HG03280 (cell line): Measurements from ENCODE around the gene FSTL5.
"Not testable (repeated sequence)": the region's sequence is repeated elsewhere in the genome, so short reads cannot be mapped to it uniquely, and the experiment has no call there.

Source experiments
- ATAC-seq: cut with Tn5 transposase; IDR thresholded peaks from one replicate; pipeline ENCODE4 v1.9.1; 2021; ENCODE audit warnings: mild to moderate bottlenecking, moderate library complexity; ENCODE audit not compliant: unreplicated experiment

The FSTL5 gene

DNA sequence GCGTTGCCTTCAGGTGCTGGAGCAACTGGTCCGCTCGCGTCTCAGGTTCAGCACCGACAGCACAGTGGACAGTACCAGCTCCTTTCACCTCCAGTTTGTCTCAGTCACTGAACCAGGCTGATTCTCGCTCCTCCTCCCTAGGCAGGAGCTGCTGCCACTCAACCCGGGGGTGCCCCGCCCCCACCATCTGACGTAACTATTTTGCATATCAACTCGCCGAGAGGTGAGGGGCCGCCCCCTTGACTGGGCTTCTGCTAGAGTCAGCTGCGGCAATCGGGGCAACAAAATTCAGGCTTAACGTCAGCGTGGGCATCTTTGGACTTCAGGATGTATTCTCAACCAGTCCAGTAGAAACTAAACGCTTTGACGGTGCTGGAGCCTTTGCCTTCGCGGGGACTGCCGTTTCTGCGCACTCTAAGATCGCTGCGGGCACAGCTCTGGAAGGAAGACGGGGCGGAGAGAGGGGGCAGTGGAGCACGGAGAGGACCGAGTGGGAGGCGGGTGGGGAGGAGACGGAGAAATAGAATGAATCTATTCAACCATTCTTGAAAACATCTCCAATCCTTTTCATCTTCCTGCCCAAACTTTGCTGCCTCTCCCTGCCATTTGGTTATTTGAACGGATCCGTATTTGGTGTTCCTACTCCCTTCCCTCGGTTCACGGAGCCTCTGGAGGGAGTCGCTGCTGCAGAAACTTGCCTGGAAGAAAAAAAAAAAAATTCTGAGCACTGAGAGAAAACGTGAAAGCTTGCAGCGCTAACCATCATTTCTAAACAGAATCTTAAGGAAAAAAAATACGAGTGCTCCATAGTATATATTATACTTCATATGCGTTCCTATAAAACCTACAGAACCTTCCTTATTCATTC, at the start of gene FSTL5:
TSS of gene FSTL5 (minus strand) at position 109 of the 868 bp plus-strand sequence. CDS start 52,604 bp downstream, outside the sequence.
- peak; percentile 82 for ATAC-seq

DNA sequence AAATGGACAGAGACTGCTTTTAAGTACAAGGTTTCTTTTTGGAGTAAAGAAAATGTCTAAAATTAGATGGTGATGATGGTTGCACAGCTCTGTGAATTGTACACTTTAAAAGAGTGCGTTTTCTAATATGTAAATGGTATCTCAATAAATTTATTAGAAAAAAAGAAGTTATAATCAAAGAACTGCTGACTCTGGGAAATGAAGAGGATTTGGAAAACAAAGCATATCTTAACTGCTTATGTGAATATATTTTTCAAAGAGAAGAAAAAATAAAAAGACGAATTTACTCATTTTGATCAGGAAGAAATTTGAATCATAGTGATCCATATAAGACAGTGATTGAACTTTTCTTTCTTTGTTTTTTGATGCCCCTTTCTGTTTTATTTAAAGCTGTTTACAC, 45.9 kb upstream of the FSTL5 start:
- ATAC-seq = no peak

DNA sequence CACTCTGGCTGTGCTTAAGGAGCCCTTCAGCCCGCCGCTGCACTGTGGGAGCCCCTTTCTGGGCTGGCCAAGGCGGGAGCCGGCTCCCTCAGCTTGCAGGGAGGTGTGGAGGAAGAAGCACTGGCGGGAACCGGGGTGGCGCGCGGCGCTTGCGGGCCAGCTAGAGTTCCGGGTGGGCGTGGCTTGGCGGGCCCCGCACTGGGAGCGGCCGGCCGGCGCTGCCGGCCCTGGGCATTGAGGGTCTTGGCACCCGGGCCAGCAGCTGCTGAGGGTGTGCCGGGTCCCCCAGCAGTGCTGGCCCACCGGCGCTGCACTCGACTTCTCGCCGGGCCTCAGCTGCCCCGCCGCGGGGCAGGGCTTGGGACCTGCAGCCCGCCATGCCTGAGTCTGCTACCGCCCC, 39.7 kb upstream of the FSTL5 start:
- not testable (repeated sequence) for ATAC-seq

DNA sequence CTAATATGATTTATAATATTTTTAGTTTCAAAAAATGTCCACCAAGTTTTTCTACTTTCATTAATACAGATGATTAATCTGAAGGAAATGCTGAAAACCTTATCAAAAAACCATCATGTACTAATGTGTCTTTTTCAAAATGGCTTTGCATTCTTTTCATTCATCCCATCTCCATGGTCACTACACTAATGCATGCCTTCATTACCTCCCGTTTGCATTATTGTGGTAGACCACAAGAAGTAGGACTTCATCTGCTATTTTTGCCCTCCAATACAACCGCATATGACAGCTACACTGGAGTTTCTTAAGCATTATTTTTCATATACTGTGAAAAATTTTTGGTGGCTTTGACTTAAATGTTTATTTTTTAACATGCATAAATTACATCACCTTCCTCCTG, 37.9 kb upstream of the FSTL5 start:
- ATAC-seq = no peak

DNA sequence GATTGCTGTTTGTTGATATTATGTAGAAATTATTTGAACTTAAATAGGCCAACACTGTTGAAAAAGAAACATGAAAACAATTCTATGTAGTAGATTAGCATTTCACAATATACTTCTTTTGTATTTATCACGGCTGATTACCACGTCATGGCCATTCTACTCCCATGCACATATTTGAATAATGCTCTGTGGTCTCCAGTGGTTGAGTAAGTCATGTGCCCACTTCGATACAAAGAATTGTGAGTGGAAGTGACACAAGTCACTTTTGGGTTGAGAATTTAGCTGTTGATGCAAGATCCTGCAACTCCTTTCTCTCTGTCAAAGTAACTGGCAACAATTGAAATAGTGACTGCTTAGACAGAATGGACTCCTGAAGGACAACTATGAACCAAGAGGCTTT, 6.7 kb upstream of the FSTL5 start:
- ATAC-seq = no peak

DNA sequence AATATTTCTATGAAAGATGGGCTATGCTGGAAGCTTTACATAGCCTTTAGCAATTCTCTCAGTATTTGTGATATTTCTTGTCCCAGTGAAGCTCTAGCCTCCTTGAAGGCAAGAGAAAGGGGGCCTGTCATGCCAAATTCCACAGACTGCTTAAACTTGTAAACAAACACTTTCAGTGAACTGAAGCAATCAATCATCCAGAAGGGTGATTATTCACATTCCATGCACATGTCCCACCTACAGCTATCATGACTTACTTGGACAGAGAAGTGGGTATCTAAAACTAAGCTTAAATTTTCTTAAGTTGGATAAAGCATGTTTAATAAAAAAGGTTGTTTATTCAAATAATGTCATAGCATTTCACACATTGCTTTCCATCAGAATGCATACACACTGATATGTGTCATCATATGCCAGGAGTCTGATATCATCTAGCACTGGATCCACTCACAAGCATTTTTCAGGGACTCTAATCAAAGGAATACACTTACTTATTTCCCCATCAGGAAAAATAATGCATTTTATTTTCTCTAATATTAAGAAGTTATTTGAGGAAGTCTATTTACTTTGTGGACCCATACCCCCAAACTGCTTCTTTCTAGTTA, 1.2 kb upstream of the FSTL5 start:
- ATAC-seq = no peak

DNA sequence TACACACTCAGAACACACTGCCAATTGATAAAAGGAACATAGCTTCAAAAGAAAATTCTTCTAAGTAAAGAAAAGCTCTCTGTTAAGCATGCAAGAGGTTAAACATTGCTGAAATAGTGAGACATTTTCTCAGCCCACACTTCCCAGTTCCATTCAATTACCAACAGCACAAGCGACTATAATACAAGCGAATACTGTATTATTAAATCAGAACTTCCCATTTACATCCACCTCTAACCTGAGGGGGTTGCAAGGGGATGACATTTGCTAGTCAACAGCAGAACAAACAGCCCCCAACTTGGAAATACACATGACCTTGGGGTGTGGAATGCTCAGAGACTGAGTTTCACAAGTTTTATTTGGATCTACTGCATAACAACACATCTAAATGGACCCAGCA, 1.1 kb downstream of the FSTL5 start:
- ATAC-seq = no peak

DNA sequence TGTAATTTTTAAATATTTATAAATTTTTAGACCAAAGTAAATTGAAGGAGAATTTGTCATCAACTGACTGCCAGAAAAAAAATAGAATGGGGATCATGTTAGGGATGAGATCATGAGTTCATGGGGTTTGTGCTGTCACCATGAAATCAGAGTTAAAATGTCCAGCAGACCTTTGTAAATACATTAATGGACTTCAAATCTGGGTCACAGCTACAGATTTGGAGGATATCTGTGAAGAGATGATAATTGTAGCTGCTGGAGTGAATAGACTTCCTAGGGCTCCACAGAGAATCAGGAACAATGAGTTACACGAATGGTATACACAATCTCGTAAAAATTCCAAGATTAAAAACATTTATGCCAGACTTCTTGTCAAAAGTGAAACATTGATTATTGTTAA, 6.6 kb downstream of the FSTL5 start:
- no peak for ATAC-seq

DNA sequence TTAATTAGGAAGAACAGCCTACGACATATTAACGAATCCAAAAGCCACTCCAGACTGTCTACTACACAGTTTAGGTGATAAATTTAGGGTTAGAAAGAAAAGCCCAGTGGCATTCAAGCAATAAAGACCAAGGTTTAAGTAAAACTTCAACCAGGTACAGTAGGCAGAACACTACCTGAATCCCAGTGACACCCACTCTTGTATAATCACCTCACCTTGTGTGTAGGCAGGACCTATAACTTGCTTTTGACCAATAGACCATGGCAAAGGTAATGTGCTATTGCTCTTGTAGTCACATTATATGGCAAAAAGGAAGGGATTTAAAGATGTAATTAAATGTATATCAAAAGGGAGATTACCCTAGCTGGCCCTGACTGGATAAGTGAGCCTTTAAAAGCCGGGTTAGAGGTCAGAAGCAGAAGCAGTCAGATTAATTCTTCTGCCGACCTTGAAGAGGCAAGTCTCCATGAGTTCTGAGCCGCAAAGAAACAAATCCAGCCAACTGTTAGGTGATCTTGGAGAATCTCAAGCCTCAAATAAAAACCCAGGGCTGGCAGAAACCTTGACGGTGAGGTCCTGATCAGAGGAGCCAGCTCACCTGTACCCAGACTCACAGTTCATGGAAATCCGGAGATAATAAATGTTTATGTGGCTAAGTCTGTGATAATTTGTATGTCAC, 8.8 kb downstream of the FSTL5 start:
- ATAC-seq = no peak

DNA sequence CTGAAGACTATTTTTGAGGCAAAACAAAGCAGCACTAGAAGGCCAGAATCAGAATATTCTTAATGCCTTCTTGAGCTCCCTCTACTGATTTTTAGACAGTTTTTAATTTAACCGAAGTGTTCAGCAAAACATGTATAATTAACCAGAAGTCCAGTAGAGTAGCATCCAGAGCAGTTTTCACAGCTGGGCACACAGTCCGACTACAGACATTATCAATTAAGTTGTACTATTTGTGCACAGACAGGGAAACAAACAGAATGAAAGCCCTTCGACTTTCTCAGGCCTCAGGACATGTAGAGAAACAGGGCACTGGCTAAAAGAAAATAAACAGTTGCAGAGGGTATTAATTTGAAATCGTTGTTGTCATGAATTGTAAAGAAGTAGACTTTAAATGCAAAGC, 11.9 kb downstream of the FSTL5 start:
- no peak for ATAC-seq

DNA sequence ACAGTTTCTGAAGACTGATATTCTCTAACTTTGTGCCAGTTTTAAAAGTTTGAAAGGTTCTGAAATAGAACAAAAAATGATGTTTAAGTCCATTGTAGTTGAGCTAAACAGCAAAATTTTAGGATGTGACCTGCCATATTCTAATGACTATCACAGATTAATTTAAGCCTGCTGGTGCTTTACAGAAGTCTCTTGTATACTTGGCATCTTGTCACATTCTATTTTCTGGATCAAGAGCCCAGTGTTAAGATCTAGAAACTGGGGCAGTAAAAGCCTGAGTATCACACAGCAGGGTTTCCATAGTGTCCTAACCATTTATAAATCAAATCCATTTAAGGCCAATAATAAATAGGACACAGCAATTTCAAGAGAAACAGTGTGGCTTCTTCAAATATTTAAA, 12.4 kb downstream of the FSTL5 start:
- no peak for ATAC-seq

DNA sequence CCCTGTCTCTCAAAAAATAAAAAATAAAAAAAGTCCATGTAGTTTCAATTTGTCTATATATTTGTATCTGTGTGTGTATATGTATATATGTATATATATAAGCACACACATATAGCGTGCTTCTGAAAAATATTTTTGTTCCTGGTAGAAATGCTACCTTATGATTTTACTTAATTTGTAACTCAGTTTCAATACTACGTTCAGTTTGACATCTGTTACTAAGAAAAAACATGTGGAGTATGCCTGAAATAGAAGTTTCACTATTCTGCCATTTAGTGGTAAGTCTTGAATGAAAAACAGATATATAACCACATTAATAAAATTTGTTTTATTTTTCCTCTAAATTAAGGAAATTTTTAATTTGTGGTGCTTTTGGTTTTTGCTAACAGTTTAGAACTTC, 14.2 kb downstream of the FSTL5 start:
- ATAC-seq = no peak

DNA sequence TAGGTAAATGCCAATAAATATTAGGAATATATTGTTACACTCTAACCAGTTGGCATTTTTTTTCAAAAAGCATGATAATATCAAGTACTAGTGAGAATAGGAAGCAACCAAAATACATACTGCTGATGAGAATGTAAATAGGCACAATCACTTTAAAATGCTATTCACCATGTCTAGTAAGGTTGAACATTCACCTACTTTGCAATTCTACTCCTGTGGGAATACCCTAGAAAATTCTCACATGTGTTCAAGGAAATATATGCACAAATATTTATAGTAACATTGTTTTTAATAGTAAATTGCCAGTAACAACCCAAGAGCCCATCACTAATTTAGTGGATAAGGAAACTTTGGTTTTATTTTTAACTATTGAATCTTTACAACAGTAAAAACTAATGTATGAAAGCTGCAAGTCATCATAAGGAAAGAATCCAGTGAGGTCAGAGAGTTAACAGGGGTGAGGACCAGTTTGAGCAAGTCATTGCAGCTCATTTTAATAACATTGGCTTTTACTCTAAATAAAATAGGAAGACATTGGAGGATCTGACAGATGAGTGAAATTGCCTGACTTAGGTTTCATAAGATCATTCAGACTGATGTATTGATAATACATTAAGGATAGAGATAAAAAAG, 23.6 kb downstream of the FSTL5 start:
- no peak for ATAC-seq

DNA sequence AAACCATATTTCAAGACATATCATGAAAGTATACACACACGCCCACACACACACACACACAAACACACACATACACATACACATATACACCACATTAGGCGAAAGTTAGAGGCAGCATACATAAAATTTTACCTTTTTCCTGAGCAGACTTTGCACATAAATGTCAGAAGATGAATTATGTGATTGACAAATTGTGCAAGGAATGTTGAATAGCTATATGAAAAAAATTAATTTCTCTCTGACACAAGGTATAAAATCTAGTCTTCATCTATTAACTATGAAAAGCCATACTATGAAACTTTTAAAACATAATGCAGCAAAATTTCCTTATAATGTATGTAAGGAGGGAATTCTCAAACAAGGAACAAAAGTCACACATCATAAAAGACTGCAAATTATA, 24.4 kb downstream of the FSTL5 start:
- no peak for ATAC-seq

DNA sequence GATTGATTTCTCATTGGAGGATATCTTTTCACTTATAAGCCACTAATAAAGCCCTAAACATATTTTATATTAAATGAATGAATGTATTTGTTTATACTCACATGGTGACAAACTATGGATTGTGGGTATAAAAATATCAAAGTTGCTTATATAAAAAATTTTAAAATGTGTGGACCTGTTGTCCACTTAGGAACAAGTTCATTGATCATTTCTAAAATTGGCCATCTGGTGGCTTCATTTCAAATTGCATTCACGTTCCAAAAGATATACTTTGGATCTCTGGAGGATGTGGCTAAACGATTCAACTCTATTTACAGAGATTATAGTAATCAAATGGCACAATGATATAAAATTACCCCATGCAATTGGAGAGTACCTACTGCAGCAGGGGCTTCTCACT, 32.5 kb downstream of the FSTL5 start:
- ATAC-seq = no peak

DNA sequence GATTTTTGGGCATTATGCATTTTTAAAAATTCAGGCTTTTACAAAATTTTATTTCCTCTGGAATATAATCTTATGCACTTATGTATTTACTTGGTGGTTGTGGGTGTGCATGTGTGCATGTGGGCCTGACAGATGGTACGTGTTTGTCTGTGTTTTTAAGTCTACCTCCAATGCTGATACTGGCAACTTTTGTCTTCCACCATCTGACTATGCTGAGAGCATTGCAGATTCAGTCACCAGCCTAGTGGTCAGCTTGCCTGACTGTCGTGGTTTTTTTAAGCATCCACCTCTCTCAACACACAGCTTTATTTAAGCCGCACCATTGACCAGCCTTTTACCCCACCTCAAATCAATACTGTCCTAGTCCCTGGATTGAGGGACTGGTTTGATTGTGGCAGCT, 37.1 kb downstream of the FSTL5 start:
- no peak for ATAC-seq

DNA sequence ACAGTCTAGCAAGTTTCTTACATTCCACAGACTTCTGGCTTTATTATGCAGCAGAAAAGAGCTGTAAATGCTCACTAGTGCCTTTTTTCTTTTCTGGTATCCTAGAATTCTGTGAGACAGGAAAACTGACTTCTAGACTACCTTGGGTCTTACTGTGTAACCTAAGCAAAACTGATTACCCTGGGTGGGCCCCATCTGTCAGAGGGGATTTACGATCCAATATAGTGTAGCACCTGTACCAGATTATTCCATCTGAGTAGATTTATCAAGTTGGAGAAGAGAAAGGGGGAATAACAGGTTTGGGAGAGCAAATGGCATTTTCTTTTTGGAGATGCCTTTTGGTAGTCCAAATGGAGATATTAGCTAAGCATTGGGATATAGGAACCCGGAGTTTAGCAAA, 46.7 kb downstream of the FSTL5 start:
- no peak for ATAC-seq

DNA sequence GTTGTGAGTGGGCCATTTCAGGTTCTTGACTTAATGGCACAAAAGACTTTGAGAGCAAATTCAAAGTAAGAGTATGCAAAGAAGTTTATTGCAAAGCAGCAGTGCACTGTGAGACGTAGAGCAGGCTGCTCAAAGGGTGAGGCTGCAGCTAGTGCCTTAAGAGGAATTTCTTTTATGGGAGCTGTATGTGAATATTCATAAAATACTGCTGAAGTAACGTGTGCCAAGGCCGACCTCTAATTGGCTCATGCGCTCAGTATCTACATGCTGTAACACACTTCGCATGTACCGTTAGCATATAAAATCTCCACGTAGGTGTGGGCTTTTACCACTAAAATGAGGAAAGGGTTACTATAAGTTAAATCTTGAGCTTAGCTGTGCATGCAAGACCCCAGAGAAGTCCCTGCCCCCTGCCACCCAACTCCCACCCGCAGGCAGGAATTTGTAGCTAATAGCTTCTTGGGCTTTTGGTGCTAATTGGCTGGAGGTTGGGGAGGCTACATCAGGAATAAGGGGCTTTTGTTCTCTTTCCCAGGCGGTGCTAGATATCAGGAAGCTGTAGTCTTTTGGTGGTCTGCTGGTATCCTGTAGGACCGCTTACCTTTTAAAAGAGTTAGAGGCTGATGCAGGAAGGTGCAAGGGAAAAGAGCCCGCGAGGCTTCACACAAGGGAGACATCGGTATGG, 47.6 kb downstream of the FSTL5 start:
- ATAC-seq = no peak

DNA sequence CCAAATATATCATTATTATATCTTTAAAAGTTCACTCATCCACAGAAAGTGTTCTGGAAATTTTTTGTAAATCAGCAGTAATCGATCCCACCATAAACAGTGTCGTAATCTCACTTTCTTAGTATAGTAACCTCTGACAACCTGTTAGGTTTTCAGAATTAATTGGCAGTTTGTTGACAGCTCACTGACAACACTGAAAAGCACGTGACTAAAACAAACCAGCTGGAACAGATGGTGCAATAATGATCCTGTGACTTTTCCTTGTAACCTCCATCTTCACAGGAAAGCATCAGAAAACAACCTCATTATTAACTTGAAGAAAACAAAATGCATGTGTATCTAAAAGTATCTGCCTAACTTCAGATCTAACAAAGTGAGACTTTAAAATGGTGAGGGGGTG, 48.5 kb downstream of the FSTL5 start:
- no peak for ATAC-seq

DNA sequence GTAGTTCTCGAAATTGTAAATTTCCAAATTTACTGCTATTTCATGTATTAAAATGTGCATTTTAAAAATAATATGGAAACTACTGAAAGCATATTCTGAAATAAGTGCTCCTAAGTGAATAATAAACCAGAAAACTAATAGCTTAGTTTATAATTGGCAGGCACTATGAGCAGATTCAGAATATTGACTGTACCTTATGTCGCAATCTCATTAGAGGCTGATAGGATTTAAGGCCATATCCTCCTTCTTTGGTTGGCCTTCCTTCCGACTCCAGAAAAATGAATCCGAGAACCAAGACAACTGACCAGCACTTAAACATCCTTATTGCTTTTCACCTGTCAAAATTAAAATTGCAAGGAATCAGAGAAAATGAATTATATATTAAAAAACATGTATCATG, 52.7 kb downstream of the FSTL5 start:
- ATAC-seq = no peak
